KMS-11 (cell line): Measurements from ENCODE around the gene TSEN34.

Experiments
- H2AFZ ChIP-seq: fragments of 200-600 bp; sonication (generic); 2 replicates; pipeline ENCODE4 v1.6.1; 2016; ENCODE audit warnings: antibody characterized with exemption, mixed run types, low read depth
- H3K27ac ChIP-seq: fragments of 200-600 bp; sonication (generic); 2 replicates; pipeline ENCODE4 v1.6.1; 2016; ENCODE audit warnings: mild to moderate bottlenecking, mixed run types
- H3K27me3 ChIP-seq: fragments of 200-600 bp; sonication (generic); 2 replicates; pipeline ENCODE4 v1.6.1; 2017; ENCODE audit warnings: mild to moderate bottlenecking, low read depth, mixed run types, moderate library complexity; ENCODE audit not compliant: insufficient read depth
- H3K36me3 ChIP-seq: fragments of 200-600 bp; sonication (generic); 2 replicates; pipeline ENCODE4 v1.6.1; 2017; ENCODE audit warnings: mild to moderate bottlenecking, mixed run types; ENCODE audit not compliant: insufficient read depth
- H3K4me1 ChIP-seq: fragments of 200-600 bp; sonication (generic); 2 replicates; pipeline ENCODE4 v1.6.1; 2016; ENCODE audit warnings: mild to moderate bottlenecking, low read depth, mixed run types; ENCODE audit not compliant: poor library complexity, severe bottlenecking
- H3K4me2 ChIP-seq: fragments of 200-600 bp; sonication (generic); 2 replicates; pipeline ENCODE4 v1.7.0; 2016; ENCODE audit warnings: mild to moderate bottlenecking, mixed run types
- H3K4me3 ChIP-seq: fragments of 200-600 bp; sonication (generic); IDR thresholded peaks from 2 replicates; pipeline ENCODE4 v1.6.1; 2017; ENCODE audit warnings: low read depth, low read length, mixed read lengths; ENCODE audit not compliant: insufficient read depth
- H3K79me2 ChIP-seq: fragments of 200-600 bp; sonication (generic); 2 replicates; pipeline ENCODE4 v1.6.1; 2016; ENCODE audit warnings: low read depth, mixed run types; ENCODE audit not compliant: insufficient read depth
- H3K9ac ChIP-seq: fragments of 200-600 bp; sonication (generic); 2 replicates; pipeline ENCODE4 v1.6.1; 2016; ENCODE audit warnings: mild to moderate bottlenecking, mixed run types
- H4K20me1 ChIP-seq: fragments of 200-600 bp; sonication (generic); 2 replicates; pipeline ENCODE4 v1.6.1; 2016; ENCODE audit warnings: mild to moderate bottlenecking, mixed run types; ENCODE audit not compliant: insufficient read depth
- CTCF ChIP-seq: fragments of 200-600 bp; sonication (generic); conservative IDR thresholded peaks from 2 replicates; pipeline ENCODE4 v1.6.1; 2017; ENCODE audit warnings: low read depth, mild to moderate bottlenecking, antibody characterized with exemption, low read length, moderate library complexity, mixed read lengths

Gene TSEN34

GRCh38 chr19:54155694-54156093, 35.4 kb upstream of the TSEN34 start:
- Histone ChIP-seq H2AFZ (no peak overlapping the region), H4K20me1 (no peaks in the 10 kb centered on the region)

GRCh38 chr19:54156490-54156889, 34.6 kb upstream of the TSEN34 start:
- no peak overlapping the region for H3K9ac ChIP-seq
- 0 out of 2 replicates have a peak, but pooled peaks cover 3% of the 10 kb centered on the region for H3K36me3 ChIP-seq
- no peak overlapping the region for H2AFZ ChIP-seq
- H3K4me1 ChIP-seq = peaks cover 27% of the 10 kb centered on the region
- H3K4me2 ChIP-seq = no peak overlapping the region
- TF ChIP-seq CTCF = no peak
- no peak overlapping the region for H3K4me3 ChIP-seq
- H3K79me2 ChIP-seq = peaks cover 13% of the 10 kb centered on the region; the same call in 1 of the 2 replicates
- H3K27me3 ChIP-seq = no peaks in the 10 kb centered on the region
- no peak overlapping the region for H3K27ac ChIP-seq
- no peaks in the 10 kb centered on the region for H4K20me1 ChIP-seq

More at GRCh38 chr19:54155694-54156093, 35.4 kb upstream of the TSEN34 start:
- Histone ChIP-seq H3K4me3 (no peak overlapping the region), H3K27ac (no peak overlapping the region), H3K4me2 (no peak overlapping the region), H3K79me2 (peaks cover 13% of the 10 kb centered on the region; the same call in 1 of the 2 replicates), H3K36me3 (0 out of 2 replicates have a peak, but pooled peaks cover 3% of the 10 kb centered on the region), H3K9ac (no peak overlapping the region), H3K27me3 (no peaks in the 10 kb centered on the region), H3K4me1 (peaks cover 19% of the 10 kb centered on the region)
- no peak for TF ChIP-seq CTCF

GRCh38 chr19:54156953-54157352, 34.2 kb upstream of the TSEN34 start:
- no peaks in the 10 kb centered on the region for H3K27me3 ChIP-seq
- 0 out of 2 replicates have a peak, but pooled peaks cover 3% of the 10 kb centered on the region for H3K36me3 ChIP-seq

GRCh38 chr19:54158812-54159351, 32.2 kb upstream of the TSEN34 start:
- Histone ChIP-seq H3K4me1 (peaks cover 37% of the 10 kb centered on the region), H2AFZ (peak overlapping the region; percentile 32; the same call in 1 of the 2 replicates), H3K4me3 (no peak overlapping the region), H3K9ac (peak overlapping the region; percentile 28), H3K27ac (peak overlapping the region; percentile 57), H3K79me2 (peaks cover 13% of the 10 kb centered on the region; the same call in 1 of the 2 replicates), H3K36me3 (no peaks in the 10 kb centered on the region), H3K4me2 (peak overlapping the region; percentile 97), H3K27me3 (no peaks in the 10 kb centered on the region; the same call in 1 of the 2 replicates), H4K20me1 (no peaks in the 10 kb centered on the region)
- no peak for TF ChIP-seq CTCF

More at GRCh38 chr19:54156953-54157352, 34.2 kb upstream of the TSEN34 start:
- no peak for TF ChIP-seq CTCF
- H3K4me1 ChIP-seq = peaks cover 31% of the 10 kb centered on the region
- H4K20me1 ChIP-seq = no peaks in the 10 kb centered on the region
- no peak overlapping the region for H3K4me2 ChIP-seq
- H3K27ac ChIP-seq = no peak overlapping the region
- peaks cover 13% of the 10 kb centered on the region; the same call in 1 of the 2 replicates for H3K79me2 ChIP-seq
- H2AFZ ChIP-seq = no peak overlapping the region
- no peak overlapping the region for H3K4me3 ChIP-seq
- no peak overlapping the region for H3K9ac ChIP-seq
